HUES64 (cell line): ENCODE data around the gene MRPL33.

Experiments
- H3K27ac ChIP-seq: 2 replicates; pipeline ENCODE4 v1.7.0; 2013; ENCODE audit warnings: low read depth, low read length, inconsistent platforms
- H3K27me3 ChIP-seq: 2 replicates; pipeline ENCODE4 v1.6.1; 2013; ENCODE audit warnings: mild to moderate bottlenecking, low read length; ENCODE audit not compliant: insufficient read depth
- H3K36me3 ChIP-seq: 2 replicates; pipeline ENCODE4 v1.6.1; 2013; ENCODE audit warnings: mild to moderate bottlenecking, low read length; ENCODE audit not compliant: insufficient read depth
- H3K4me1 ChIP-seq: 2 replicates; pipeline ENCODE4 v1.6.1; 2013; ENCODE audit warnings: mild to moderate bottlenecking, low read length, moderate library complexity; ENCODE audit not compliant: insufficient read depth
- H3K4me3 ChIP-seq: 2 replicates; pipeline ENCODE4 v1.5.1; 2013; ENCODE audit warnings: mild to moderate bottlenecking, low read length, moderate library complexity
- H3K9ac ChIP-seq: 2 replicates; pipeline ENCODE4 v1.6.1; 2013; ENCODE audit warnings: mild to moderate bottlenecking, low read depth, low read length
- H3K9me3 ChIP-seq: 2 replicates; pipeline ENCODE4 v1.6.1; 2013; ENCODE audit warnings: low read depth, low read length; ENCODE audit not compliant: insufficient read depth
- WGBS: fragments of 150-250, 120-280 bp; methylation state at CpG from one replicate; pipeline ENCODE4 v1.1.7; 2013; ENCODE audit warnings: missing lambda C conversion rate; 5-methylcytosine and 5-hydroxymethylcytosine counted together

MRPL33 gene

GRCh38 chr2:27810455-27810854 is 38.9 kb downstream of the MRPL33 start:
- Histone ChIP-seq H3K27ac (no peak overlapping the region), H3K4me3 (no peak overlapping the region), H3K9ac (no peak overlapping the region), H3K4me1 (no peaks in the 10 kb centered on the region), H3K36me3 (no peaks in the 10 kb centered on the region), H3K27me3 (no peaks in the 10 kb centered on the region), H3K9me3 (no peaks in the 10 kb centered on the region)
- 93% methylated on average over 3 of the region's 3 CpGs for WGBS

DNA sequence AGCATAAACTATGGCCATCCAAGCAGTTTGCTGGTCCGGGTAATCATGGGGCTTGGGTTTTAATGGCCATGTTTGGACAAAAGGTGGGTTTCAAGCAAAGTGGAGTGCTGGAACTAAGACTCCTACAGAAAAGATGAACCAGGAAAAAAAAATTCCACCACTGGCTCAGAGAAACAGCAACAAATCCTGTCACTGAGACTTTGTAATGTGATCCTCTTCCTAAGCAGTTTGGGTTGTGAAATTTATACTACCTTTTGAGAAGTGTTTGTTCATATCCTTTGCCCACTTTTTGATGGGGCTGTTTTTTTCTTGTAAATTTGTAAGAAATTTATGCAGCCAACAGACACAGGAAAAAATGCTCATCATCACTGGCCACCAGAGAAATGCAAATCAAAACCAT is 40.2 kb downstream of the MRPL33 start:
- Histone ChIP-seq H3K9ac (no peak overlapping the region), H3K27ac (no peak overlapping the region), H3K36me3 (no peaks in the 10 kb centered on the region), H3K9me3 (no peaks in the 10 kb centered on the region), H3K4me1 (no peaks in the 10 kb centered on the region), H3K4me3 (no peak overlapping the region), H3K27me3 (no peaks in the 10 kb centered on the region)
- 100% methylated on average over 1 of the region's 1 CpG for whole genome bisulfite sequencing

- Histone ChIP-seq H3K27me3 (no peaks in the 10 kb centered on the region), H3K27ac (no peak overlapping the region), H3K4me1 (no peaks in the 10 kb centered on the region), H3K4me3 (no peak overlapping the region), H3K9me3 (no peaks in the 10 kb centered on the region), H3K9ac (no peak overlapping the region), H3K36me3 (no peaks in the 10 kb centered on the region)
- WGBS = 84% methylated on average over 1 of the region's 1 CpG
Measured at GRCh38 chr2:27814758-27815157, 43.2 kb downstream of the MRPL33 start.

- no peaks in the 10 kb centered on the region for H3K9me3 ChIP-seq
- no peak overlapping the region for H3K4me3 ChIP-seq
- H3K27ac ChIP-seq = no peak overlapping the region
- no peak overlapping the region for H3K9ac ChIP-seq
- no peaks in the 10 kb centered on the region for H3K36me3 ChIP-seq
- H3K27me3 ChIP-seq = no peaks in the 10 kb centered on the region
- H3K4me1 ChIP-seq = no peaks in the 10 kb centered on the region
- WGBS = 94% methylated on average over 4 of the region's 4 CpGs
Measured at GRCh38 chr2:27815860-27816438, 44.4 kb downstream of the MRPL33 start.

DNA sequence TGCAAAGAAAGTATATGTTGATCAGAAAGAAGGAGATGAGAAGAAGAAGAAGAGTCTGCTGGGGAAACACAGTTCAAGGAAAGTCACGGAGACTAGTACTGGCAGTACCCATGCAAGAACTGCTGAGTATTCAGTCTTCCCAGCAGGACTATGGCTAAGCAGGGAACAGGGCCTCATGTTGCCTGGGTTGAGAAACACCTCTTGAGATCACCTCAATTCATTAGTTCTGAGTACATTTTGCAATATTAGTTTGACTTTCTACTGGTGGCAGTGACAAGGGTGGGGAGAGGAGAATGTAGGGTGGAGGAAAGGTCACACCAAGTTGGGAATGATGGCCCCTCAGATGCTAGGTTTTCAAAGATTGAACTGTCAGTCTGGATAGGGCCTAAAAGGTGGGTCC is 50.5 kb downstream of the MRPL33 start:
- peaks cover 11% of the 10 kb centered on the region for H3K9me3 ChIP-seq
- H3K27me3 ChIP-seq = no peaks in the 10 kb centered on the region
- H3K36me3 ChIP-seq = no peaks in the 10 kb centered on the region
- no peak overlapping the region for H3K27ac ChIP-seq
- H3K4me3 ChIP-seq = no peak overlapping the region
- H3K9ac ChIP-seq = no peak overlapping the region
- 92% methylated on average over 1 of the region's 1 CpG for WGBS
- H3K4me1 ChIP-seq = no peaks in the 10 kb centered on the region

- Histone ChIP-seq H3K9me3 (peaks cover 11% of the 10 kb centered on the region), H3K4me3 (no peak overlapping the region), H3K4me1 (no peaks in the 10 kb centered on the region), H3K27ac (no peak overlapping the region), H3K9ac (no peak overlapping the region), H3K36me3 (no peaks in the 10 kb centered on the region), H3K27me3 (no peaks in the 10 kb centered on the region)
- 98% methylated on average over 4 of the region's 5 CpGs for WGBS
Measured at GRCh38 chr2:27823135-27823534, 51.6 kb downstream of the MRPL33 start.

DNA sequence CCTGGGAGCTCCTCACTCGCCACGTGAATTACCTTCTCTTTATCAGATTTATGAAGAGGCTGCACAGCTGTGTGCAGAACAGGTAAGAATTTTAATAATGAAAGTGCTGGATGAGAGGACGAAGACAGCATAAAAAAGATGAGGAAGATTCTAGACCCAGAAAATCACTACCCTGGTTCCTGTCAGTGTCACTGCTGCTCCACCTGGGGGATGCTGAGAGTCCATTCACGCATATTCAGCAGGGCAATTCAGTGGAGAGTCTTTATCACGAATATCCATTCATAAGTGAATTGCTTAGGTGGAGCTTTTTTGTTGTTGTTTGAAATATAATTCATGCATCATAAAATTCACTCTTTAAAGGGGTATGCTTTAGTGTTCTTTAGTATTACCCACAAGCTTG is 52.0 kb downstream of the MRPL33 start:
- Histone ChIP-seq H3K4me1 (no peaks in the 10 kb centered on the region), H3K9me3 (peaks cover 11% of the 10 kb centered on the region), H3K27ac (no peak overlapping the region), H3K4me3 (no peak overlapping the region), H3K27me3 (no peaks in the 10 kb centered on the region), H3K36me3 (no peaks in the 10 kb centered on the region), H3K9ac (no peak overlapping the region)
- 88% methylated on average over 5 of the region's 5 CpGs for WGBS

DNA sequence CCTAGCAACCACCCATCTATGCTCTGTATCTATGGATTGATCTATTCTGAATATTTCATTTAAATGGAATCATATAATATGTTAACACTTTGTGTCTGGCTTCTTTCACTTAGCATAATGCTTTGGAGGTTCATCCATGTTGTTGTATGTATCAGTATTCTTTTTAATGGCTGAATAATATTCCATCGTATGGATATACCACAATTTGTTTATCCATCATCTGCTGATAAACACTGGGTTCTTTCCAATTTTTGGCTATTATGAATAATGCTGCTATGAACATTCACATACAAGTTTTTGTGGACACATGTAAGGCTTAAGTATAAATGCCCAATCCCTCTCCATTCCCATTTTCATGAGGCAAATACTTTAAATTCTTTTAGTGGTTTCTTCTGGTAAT is 52.9 kb downstream of the MRPL33 start:
- H3K27ac ChIP-seq = no peak overlapping the region
- peaks cover 11% of the 10 kb centered on the region for H3K9me3 ChIP-seq
- H3K4me1 ChIP-seq = no peaks in the 10 kb centered on the region
- no peaks in the 10 kb centered on the region for H3K36me3 ChIP-seq
- no peak overlapping the region for H3K9ac ChIP-seq
- WGBS = no CpG with 5 or more reads among the region's 1 CpG
- no peaks in the 10 kb centered on the region for H3K27me3 ChIP-seq
- H3K4me3 ChIP-seq = no peak overlapping the region

DNA sequence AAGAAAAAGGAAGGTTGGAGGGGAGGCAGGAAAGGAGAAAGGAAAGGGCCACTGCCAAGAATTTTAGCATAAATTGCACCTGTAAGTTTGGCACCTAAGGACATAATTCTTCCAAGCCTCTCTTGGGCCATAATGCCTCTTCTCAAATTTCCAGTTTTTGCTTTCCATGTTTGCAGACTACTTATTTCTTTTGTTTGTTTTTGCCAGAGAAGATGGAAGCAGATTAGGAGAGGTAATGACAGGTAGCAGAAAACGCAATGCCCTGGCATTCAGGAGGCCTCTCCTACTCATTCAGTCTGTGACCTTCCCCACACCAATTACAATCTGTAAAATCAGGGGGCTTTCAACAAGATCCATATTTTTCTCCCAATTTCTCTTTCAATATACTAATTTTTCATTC is 56.8 kb downstream of the MRPL33 start:
- Histone ChIP-seq H3K36me3 (no peaks in the 10 kb centered on the region), H3K9me3 (peaks cover 11% of the 10 kb centered on the region), H3K4me3 (no peak overlapping the region), H3K27ac (no peak overlapping the region), H3K4me1 (no peaks in the 10 kb centered on the region), H3K27me3 (no peaks in the 10 kb centered on the region), H3K9ac (no peak overlapping the region)
- 77% methylated on average over 1 of the region's 1 CpG for WGBS
